ENCODE measurements around the gene PHF19. TPM values are rescaled to one million over a fixed set of nuclear protein-coding genes. Genes with fewer than 3 reads are reported as not detected.

The PHF19 gene
- total RNA-seq, 2 experiments from 2014 or later, result 60.3 to 63.0 TPM

- H3K4me3 ChIP-seq (ENCODE audit: low read length), result no peak overlapping the region
- Mint-ChIP-seq H3K4me1 (ENCODE audit: low read depth) (peaks cover 69% of the 10 kb centered on the region), H3K4me3 (peak overlapping the region; percentile 69), H3K27me3 (no peaks in the 10 kb centered on the region), H3K36me3 (ENCODE audit: low read depth) (no peaks in the 10 kb centered on the region), H3K9me3 (no peaks in the 10 kb centered on the region), H3K27ac (peak overlapping the region; percentile 98)
- no peak for TF ChIP-seq CTCF (IDR thresholded peaks at IDR 0.05)
- peak overlapping the region; percentile 86 to 88 for H3K27ac ChIP-seq (ENCODE audit: low read depth in 1 of 2, low read length in 2 of 2)
- H3K4me1 ChIP-seq (ENCODE audit: insufficient read depth, low read length), result peaks cover 83% of the 10 kb centered on the region
- peak in 13 of 14 experiments; percentile 60 to 88 (median 74) for DNase-seq
- ChIA-PET POLR2A (interaction anchor here (0.6 to 36.2 kb wide), 13 partner anchors 8 to 311 kb away, joined by 3 to 1343 read pairs (median 21); partner anchors contain the start of genes FBXW2, PHF19, PSMD5 and TRAF1), CTCF (interaction anchor here (0.6 to 4.1 kb wide), 9 partner anchors 13 to 90 kb away, joined by 3 to 23 read pairs (median 4); partner anchors contain the start of gene PHF19)
- ATAC-seq (ENCODE audit: poor library complexity), result peak; percentile 67
- H3K9me3 ChIP-seq (ENCODE audit: control insufficient read depth in 1 of 2, insufficient read depth in 1 of 2, low read length in 2 of 2), result no peaks in the 10 kb centered on the region
- intact Hi-C loops (cut with DNase I, micrococcal nuclease), result loop anchor here (2.0 to 5.0 kb wide), 2 partner anchors 36 to 45 kb away; partner anchors contain the start of gene TRAF1 (in 1 of the 2)
- no peaks in the 10 kb centered on the region for H3K27me3 ChIP-seq (ENCODE audit: control insufficient read depth in 1 of 2, insufficient read depth in 2 of 2, low read length in 2 of 2)
- no peaks in the 10 kb centered on the region for H3K36me3 ChIP-seq (ENCODE audit: insufficient read depth, low read length)
Measured at GRCh38 chr9:120891245-120891883, 14.4 kb upstream of the PHF19 start.

GRCh38 chr9:120890320-120891244, 13.6 kb upstream of the PHF19 start:
- intact Hi-C loops (cut with DNase I, micrococcal nuclease), result loop anchor here (1.0 to 5.0 kb wide), 5 partner anchors 11 to 44 kb away; partner anchors contain the start of gene TRAF1 (in 1 of the 2)
- Mint-ChIP-seq H3K36me3 (ENCODE audit: low read depth) (no peaks in the 10 kb centered on the region), H3K4me1 (ENCODE audit: low read depth) (peaks cover 77% of the 10 kb centered on the region), H3K9me3 (no peaks in the 10 kb centered on the region), H3K4me3 (peak overlapping the region; percentile 84), H3K27ac (peak overlapping the region; percentile 98), H3K27me3 (no peaks in the 10 kb centered on the region)
- no peak for TF ChIP-seq CTCF (IDR thresholded peaks at IDR 0.05)
- H3K4me1 ChIP-seq (ENCODE audit: insufficient read depth, low read length), result peaks cover 75% of the 10 kb centered on the region
- DNase-seq, result peak in 6 of 14 experiments; percentile 38 to 87 (median 74)
- ChIA-PET CTCF (interaction anchor here (1.0 to 4.1 kb wide), 6 partner anchors 13 to 91 kb away, joined by 3 to 23 read pairs (median 12); partner anchors contain the start of gene PHF19), POLR2A (interaction anchor here (0.6 to 36.2 kb wide), 17 partner anchors 7 to 456 kb away, joined by 3 to 1343 read pairs (median 15); partner anchors contain the start of genes FBXW2, PHF19, PSMD5 and RAB14)
- no peaks in the 10 kb centered on the region for H3K27me3 ChIP-seq (ENCODE audit: control insufficient read depth in 1 of 2, insufficient read depth in 2 of 2, low read length in 2 of 2)
- no peaks in the 10 kb centered on the region for H3K36me3 ChIP-seq (ENCODE audit: insufficient read depth, low read length)
- H3K4me3 ChIP-seq (ENCODE audit: low read length), result peak overlapping the region; percentile 17
- ATAC-seq (ENCODE audit: poor library complexity), result peak; percentile 46
- no peaks in the 10 kb centered on the region for H3K9me3 ChIP-seq (ENCODE audit: control insufficient read depth in 1 of 2, insufficient read depth in 1 of 2, low read length in 2 of 2)
- peak overlapping the region; percentile 86 to 88 for H3K27ac ChIP-seq (ENCODE audit: low read depth in 1 of 2, low read length in 2 of 2)

Measured in CD4-positive, alpha-beta T cell (primary cell).